Neural cell (in vitro differentiated cells): ENCODE measurements around the gene ANXA1. TPM values are rescaled to one million over a fixed set of nuclear protein-coding genes. Genes with fewer than 3 reads are reported as not detected.

Experiments used
- H2AFZ ChIP-seq: fragments of 200-600, 300-800 bp; sonication (generic), shearing (Covaris generic); 2 replicates; pipeline ENCODE4 v1.6.0; 2014; ENCODE audit warnings: low read depth, mild to moderate bottlenecking, antibody characterized with exemption, low read length, moderate library complexity
- H3F3A ChIP-seq: fragments of 200-600 bp; shearing (Covaris generic); 2 replicates; pipeline ENCODE4 v1.6.1; 2016; ENCODE audit warnings: mild to moderate bottlenecking, moderate library complexity, mixed read lengths, antibody characterized with exemption, low read length; ENCODE audit not compliant: insufficient read depth, poor library complexity, severe bottlenecking
- H3K27ac ChIP-seq: fragments of 200-600, 300-800 bp; sonication (generic), shearing (Covaris generic); 2 replicates; pipeline ENCODE4 v1.5.1; 2014; ENCODE audit warnings: mild to moderate bottlenecking, low read length, moderate library complexity
- H3K27me3 ChIP-seq: fragments of 300-800, 200-600 bp; sonication (generic), shearing (Covaris generic); 2 replicates; pipeline ENCODE4 v1.6.0; 2014; ENCODE audit warnings: mild to moderate bottlenecking, low read depth, low read length, moderate library complexity; ENCODE audit not compliant: insufficient read depth
- H3K36me3 ChIP-seq: fragments of 300-800, 200-600 bp; sonication (generic), shearing (Covaris generic); 2 replicates; pipeline ENCODE4 v1.5.1; 2014; ENCODE audit warnings: mild to moderate bottlenecking, antibody characterized with exemption, low read length, moderate library complexity; ENCODE audit not compliant: insufficient read depth
- H3K4me2 ChIP-seq: fragments of 300-800, 200-600 bp; sonication (generic), shearing (Covaris generic); 2 replicates; pipeline ENCODE4 v1.6.0; 2014; ENCODE audit warnings: mild to moderate bottlenecking, low read length
- H3K4me3 ChIP-seq: fragments of 300-800, 200-600 bp; sonication (generic), shearing (Covaris generic); 2 replicates; pipeline ENCODE4 v1.5.1; 2014; ENCODE audit warnings: mild to moderate bottlenecking, low read length, moderate library complexity
- H3K79me2 ChIP-seq: fragments of 200-600 bp; shearing (Covaris generic); replicated peaks from 2 replicates; pipeline ENCODE4 v1.6.0; 2014; ENCODE audit warnings: mild to moderate bottlenecking, low read length, moderate library complexity; ENCODE audit not compliant: insufficient read depth
- H3K9ac ChIP-seq: fragments of 300-800, 200-600 bp; sonication (generic), shearing (Covaris generic); 2 replicates; pipeline ENCODE4 v1.6.1; 2016; ENCODE audit warnings: mild to moderate bottlenecking, low read length, mixed read lengths
- H3K9me2 ChIP-seq: fragments of 200-600 bp; shearing (Covaris generic); 2 replicates; pipeline ENCODE4 v1.6.1; 2016; ENCODE audit warnings: mild to moderate bottlenecking, low read length, mixed read lengths; ENCODE audit not compliant: insufficient read depth
- H3K9me3 ChIP-seq: fragments of 200-600, 300-800 bp; sonication (generic), shearing (Covaris generic); 2 replicates; pipeline ENCODE4 v1.6.1; 2016; ENCODE audit warnings: mild to moderate bottlenecking, mixed run types, low read length, moderate library complexity, mixed read lengths
- H4K20me1 ChIP-seq: fragments of 200-600 bp; shearing (Covaris generic); 2 replicates; pipeline ENCODE4 v1.6.1; 2016; ENCODE audit warnings: mild to moderate bottlenecking, mixed run types; ENCODE audit not compliant: insufficient read depth
- CTCF ChIP-seq: fragments of 450-650 bp; IDR thresholded peaks from 2 replicates; pipeline ENCODE4 v1.5.1; 2014; ENCODE audit warnings: antibody characterized with exemption, mild to moderate bottlenecking, moderate library complexity; ENCODE audit not compliant: poor library complexity, severe bottlenecking
- EP300 ChIP-seq: fragments of 450-650 bp; conservative IDR thresholded peaks from 2 replicates; pipeline ENCODE4 v1.6.1; 2014; ENCODE audit warnings: antibody characterized with exemption, mild to moderate bottlenecking, moderate library complexity; ENCODE audit not compliant: poor library complexity, severe bottlenecking
- EZH2 ChIP-seq: fragments of 200-600, 300-800 bp; shearing (Covaris generic), sonication (generic); IDR thresholded peaks from 2 replicates; pipeline ENCODE4 v1.6.1; 2014; ENCODE audit warnings: antibody characterized with exemption, low read length, borderline replicate concordance, mild to moderate bottlenecking; ENCODE audit not compliant: insufficient read depth, poor library complexity, severe bottlenecking
- MXI1 ChIP-seq: fragments of 450-650 bp; conservative IDR thresholded peaks from 2 replicates; pipeline ENCODE4 v1.6.1; 2014; ENCODE audit warnings: antibody characterized with exemption, mild to moderate bottlenecking; ENCODE audit not compliant: poor library complexity, severe bottlenecking
- POLR2AphosphoS5 ChIP-seq: IDR thresholded peaks from 2 replicates; pipeline ENCODE4 v1.6.1; 2012
- RAD21 ChIP-seq: fragments of 450-650 bp; conservative IDR thresholded peaks from 2 replicates; pipeline ENCODE4 v1.6.1; 2014; ENCODE audit warnings: antibody characterized with exemption, mild to moderate bottlenecking, moderate library complexity
- SMC3 ChIP-seq: fragments of 450-650 bp; conservative IDR thresholded peaks from 2 replicates; pipeline ENCODE4 v1.6.1; 2014; ENCODE audit warnings: antibody characterized with exemption, mild to moderate bottlenecking, moderate library complexity; ENCODE audit not compliant: poor library complexity
- TAF1 ChIP-seq: IDR thresholded peaks from 2 replicates; pipeline ENCODE4 v1.6.1; 2012; ENCODE audit warnings: low read depth
- polyA plus RNA-seq: library from polyadenylated mRNA; depleted of rRNA; stranded (reverse); fragments of >200 nt; gene quantifications from 2 replicates; pipeline ENCODE4 v1.2.3, GENCODE V29; 2014
- TF ChIP-seq, protein P1 (sequence below): IDR thresholded peaks from 2 replicates; pipeline ENCODE4 v1.6.1; 2012; ENCODE audit warnings: borderline replicate concordance

Gene ANXA1
- polyA plus RNA-seq, 1 donor from 2014 or later: 5.8 TPM

DNA sequence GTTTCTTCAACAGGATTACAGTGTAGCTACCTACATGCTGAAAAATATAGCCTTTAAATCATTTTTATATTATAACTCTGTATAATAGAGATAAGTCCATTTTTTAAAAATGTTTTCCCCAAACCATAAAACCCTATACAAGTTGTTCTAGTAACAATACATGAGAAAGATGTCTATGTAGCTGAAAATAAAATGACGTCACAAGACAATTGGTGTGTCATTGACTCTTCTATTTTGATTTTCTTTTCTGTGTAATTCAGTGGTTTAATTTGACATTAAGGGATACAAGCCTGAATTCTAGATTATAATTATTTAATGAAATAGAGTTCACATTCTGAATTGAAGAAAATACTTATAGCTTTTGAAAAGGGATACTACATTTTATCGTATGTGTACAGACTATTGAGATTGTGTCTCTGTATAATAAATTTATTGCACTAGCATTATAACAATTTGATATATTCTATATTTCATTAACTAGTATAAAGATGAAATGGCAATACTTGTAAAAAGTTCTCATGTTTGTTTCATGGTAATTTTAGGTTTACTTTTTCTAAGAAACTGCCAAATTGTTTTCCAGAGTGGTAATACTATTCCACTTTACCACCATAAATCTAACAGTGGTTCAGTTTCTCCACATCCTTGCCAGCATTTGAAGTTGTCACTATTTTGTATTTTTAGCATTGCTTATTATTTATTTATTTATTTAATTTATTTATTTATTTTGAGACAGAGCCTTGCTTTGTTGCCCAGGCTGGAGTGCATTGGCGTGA lies 18.7 kb downstream of the ANXA1 start:
- Histone ChIP-seq H3K27ac (no peak overlapping the region), H3K9me3 (no peaks in the 10 kb centered on the region), H4K20me1 (no peaks in the 10 kb centered on the region), H3K9ac (no peak overlapping the region), H3K9me2 (no peaks in the 10 kb centered on the region), H3K79me2 (no peaks in the 10 kb centered on the region), H3K4me2 (no peak overlapping the region), H3F3A (no peaks in the 10 kb centered on the region), H2AFZ (no peak overlapping the region), H3K36me3 (no peaks in the 10 kb centered on the region), H3K4me3 (no peak overlapping the region), H3K27me3 (no peaks in the 10 kb centered on the region)
- TF ChIP-seq RAD21 (no peak), SMC3 (no peak), EP300 (no peak), MXI1 (no peak), POLR2AphosphoS5 (no peak), TAF1 (no peak), EZH2 (no peak), CTCF (no peak)
- TF ChIP-seq, protein P1, sequence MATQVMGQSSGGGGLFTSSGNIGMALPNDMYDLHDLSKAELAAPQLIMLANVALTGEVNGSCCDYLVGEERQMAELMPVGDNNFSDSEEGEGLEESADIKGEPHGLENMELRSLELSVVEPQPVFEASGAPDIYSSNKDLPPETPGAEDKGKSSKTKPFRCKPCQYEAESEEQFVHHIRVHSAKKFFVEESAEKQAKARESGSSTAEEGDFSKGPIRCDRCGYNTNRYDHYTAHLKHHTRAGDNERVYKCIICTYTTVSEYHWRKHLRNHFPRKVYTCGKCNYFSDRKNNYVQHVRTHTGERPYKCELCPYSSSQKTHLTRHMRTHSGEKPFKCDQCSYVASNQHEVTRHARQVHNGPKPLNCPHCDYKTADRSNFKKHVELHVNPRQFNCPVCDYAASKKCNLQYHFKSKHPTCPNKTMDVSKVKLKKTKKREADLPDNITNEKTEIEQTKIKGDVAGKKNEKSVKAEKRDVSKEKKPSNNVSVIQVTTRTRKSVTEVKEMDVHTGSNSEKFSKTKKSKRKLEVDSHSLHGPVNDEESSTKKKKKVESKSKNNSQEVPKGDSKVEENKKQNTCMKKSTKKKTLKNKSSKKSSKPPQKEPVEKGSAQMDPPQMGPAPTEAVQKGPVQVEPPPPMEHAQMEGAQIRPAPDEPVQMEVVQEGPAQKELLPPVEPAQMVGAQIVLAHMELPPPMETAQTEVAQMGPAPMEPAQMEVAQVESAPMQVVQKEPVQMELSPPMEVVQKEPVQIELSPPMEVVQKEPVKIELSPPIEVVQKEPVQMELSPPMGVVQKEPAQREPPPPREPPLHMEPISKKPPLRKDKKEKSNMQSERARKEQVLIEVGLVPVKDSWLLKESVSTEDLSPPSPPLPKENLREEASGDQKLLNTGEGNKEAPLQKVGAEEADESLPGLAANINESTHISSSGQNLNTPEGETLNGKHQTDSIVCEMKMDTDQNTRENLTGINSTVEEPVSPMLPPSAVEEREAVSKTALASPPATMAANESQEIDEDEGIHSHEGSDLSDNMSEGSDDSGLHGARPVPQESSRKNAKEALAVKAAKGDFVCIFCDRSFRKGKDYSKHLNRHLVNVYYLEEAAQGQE: no peak

- no peaks in the 10 kb centered on the region for H3K9me3 ChIP-seq
- no peaks in the 10 kb centered on the region for H3K27me3 ChIP-seq
- TF ChIP-seq, protein P1: no peak
- TF ChIP-seq TAF1: no peak
- TF ChIP-seq MXI1: no peak
- no peak for TF ChIP-seq CTCF
- no peak for TF ChIP-seq RAD21
- no peak for TF ChIP-seq SMC3
- H3F3A ChIP-seq: no peaks in the 10 kb centered on the region
- H3K4me3 ChIP-seq: no peak overlapping the region
- H3K36me3 ChIP-seq: no peaks in the 10 kb centered on the region
- no peaks in the 10 kb centered on the region for H3K79me2 ChIP-seq
- H3K27ac ChIP-seq: no peak overlapping the region
- no peak overlapping the region for H3K9ac ChIP-seq
- no peak overlapping the region for H3K4me2 ChIP-seq
- no peaks in the 10 kb centered on the region for H4K20me1 ChIP-seq
- no peaks in the 10 kb centered on the region for H3K9me2 ChIP-seq
- no peak overlapping the region for H2AFZ ChIP-seq
Observed at GRCh38 chr9:73172901-73173215, 21.2 kb downstream of the ANXA1 start.
